Type B pancreatic cell (in vitro differentiated cells): ENCODE measurements around the gene ARPIN. TPM values are rescaled to one million over a fixed set of nuclear protein-coding genes. Genes with fewer than 3 reads are reported as not detected.
"Not testable (repeated sequence)": the region's sequence is repeated elsewhere in the genome, so short reads cannot be mapped to it uniquely, and the experiment has no call there.

ENCODE experiments used
- DNase-seq: peaks from one replicate; pipeline ENCODE4 v3.0.0; 2021; ENCODE audit warnings: mixed read lengths; ENCODE audit not compliant: unreplicated experiment; ENCODE audit errors: extremely low spot score
- H3K27ac Mint-ChIP-seq: 2 replicates; pipeline ENCODE4 v1.8.0; 2021; ENCODE audit warnings: mild to moderate bottlenecking, mixed read lengths
- H3K27me3 Mint-ChIP-seq: 2 replicates; pipeline ENCODE4 v1.8.0; 2021; ENCODE audit warnings: mixed read lengths
- H3K36me3 Mint-ChIP-seq: 2 replicates; pipeline ENCODE4 v1.8.0; 2021; ENCODE audit warnings: mixed read lengths
- H3K4me1 Mint-ChIP-seq: one replicate; pipeline ENCODE4 v1.8.0; 2021; ENCODE audit warnings: mixed read lengths; ENCODE audit not compliant: unreplicated experiment
- H3K4me3 Mint-ChIP-seq: 2 replicates; pipeline ENCODE4 v1.8.0; 2021; ENCODE audit warnings: mild to moderate bottlenecking, mixed read lengths
- H3K9me3 Mint-ChIP-seq: 2 replicates; pipeline ENCODE4 v1.8.0; 2021; ENCODE audit warnings: mixed read lengths
- CTCF ChIP-seq: fragments of 200-600 bp; sonication (generic); conservative IDR thresholded peaks from 2 replicates; pipeline ENCODE4 v1.5.0; 2021; ENCODE audit warnings: antibody characterized with exemption, mild to moderate bottlenecking
- long read RNA-seq: library from polyadenylated mRNA; unstranded; transcript quantifications from one replicate; pipeline ENCODE4 v2.0.0, GENCODE V29; 2020
- total RNA-seq: library from RNA; stranded (reverse); gene quantifications from 2 replicates; pipeline ENCODE4 v1.2.1, GENCODE V29; 2021; ENCODE audit warnings: low replicate concordance

Gene ARPIN
- 14.9 and 22.7 TPM in 2 replicates for total RNA-seq
- long read RNA-seq, full-length matches to known transcripts: 3 of 4 reads
- long read RNA-seq, partial matches to known transcripts: 0 of 4 reads
- long read RNA-seq, other reads (novel, unspliced or antisense): 1 of 4 reads

GRCh38 chr15:89912674-89913396 is at the start of gene ARPIN:
ARPIN (minus strand) TSS chr15:89912952; CDS start chr15:89912835, 117 bp downstream.
- H3K36me3 Mint-ChIP-seq: peaks cover 5% of the 10 kb centered on the region
- no peaks in the 10 kb centered on the region for H3K9me3 Mint-ChIP-seq
- peaks cover 12% of the 10 kb centered on the region for H3K4me1 Mint-ChIP-seq
- DNase-seq: peak; percentile 81
- no peak for TF ChIP-seq CTCF
- H3K27me3 Mint-ChIP-seq: no peaks in the 10 kb centered on the region
- H3K4me3 Mint-ChIP-seq: peak within 1 kb of the TSS; percentile 90
- peak within 1 kb of the TSS; percentile 73 for H3K27ac Mint-ChIP-seq

- Mint-ChIP-seq H3K9me3 (no peaks in the 10 kb centered on the region), H3K36me3 (no peaks in the 10 kb centered on the region), H3K4me3 (peak overlapping the region; percentile 55), H3K27ac (peak overlapping the region; percentile 91), H3K27me3 (no peaks in the 10 kb centered on the region), H3K4me1 (peaks cover 4% of the 10 kb centered on the region)
- no peak for DNase-seq
- TF ChIP-seq CTCF: no peak
Observed at GRCh38 chr15:89958107-89958805, 45.5 kb upstream of the ARPIN start.

- H3K36me3 Mint-ChIP-seq, H3K27me3 Mint-ChIP-seq, H3K4me1 Mint-ChIP-seq, H3K27ac Mint-ChIP-seq, DNase-seq, H3K4me3 Mint-ChIP-seq, H3K9me3 Mint-ChIP-seq: not testable (repeated sequence)
Observed at GRCh38 chr15:89955449-89955998, 42.8 kb upstream of the ARPIN start.

- TF ChIP-seq CTCF: no peak
- Mint-ChIP-seq H3K36me3 (no peaks in the 10 kb centered on the region), H3K27ac (no peak overlapping the region), H3K4me3 (no peak overlapping the region), H3K9me3 (no peaks in the 10 kb centered on the region), H3K4me1 (peaks cover 4% of the 10 kb centered on the region), H3K27me3 (no peaks in the 10 kb centered on the region)
- no peak for DNase-seq
Observed at GRCh38 chr15:89954541-89954940, 41.8 kb upstream of the ARPIN start.

- Mint-ChIP-seq H3K27ac (no peak overlapping the region), H3K9me3 (no peaks in the 10 kb centered on the region), H3K27me3 (no peaks in the 10 kb centered on the region), H3K4me1 (no peaks in the 10 kb centered on the region), H3K4me3 (no peak overlapping the region), H3K36me3 (no peaks in the 10 kb centered on the region)
- no peak for TF ChIP-seq CTCF
- no peak for DNase-seq
Observed at GRCh38 chr15:89948796-89949195, 36.0 kb upstream of the ARPIN start.

- peak overlapping the region; percentile 16 for H3K27ac Mint-ChIP-seq
- no peak overlapping the region for H3K4me3 Mint-ChIP-seq
- no peaks in the 10 kb centered on the region for H3K9me3 Mint-ChIP-seq
- no peaks in the 10 kb centered on the region for H3K36me3 Mint-ChIP-seq
- TF ChIP-seq CTCF: no peak
- no peaks in the 10 kb centered on the region for H3K4me1 Mint-ChIP-seq
- DNase-seq: no peak
- no peaks in the 10 kb centered on the region for H3K27me3 Mint-ChIP-seq
Observed at GRCh38 chr15:89947385-89947784, 34.6 kb upstream of the ARPIN start.
